NCI-H2029 treated with DMSO at 0.1 percent for 48 hours (cell line): Measurements from ENCODE around the gene ZNF667.

Experiments used
- DNase-seq: peaks from one replicate; lab custom pipeline; 2025; lab: John Stamatoyannopoulos, UW

ZNF667 gene

GRCh38 chr19:56476651-56477428 is at the start of gene ZNF667:
Gene ZNF667 (minus strand): TSS chr19:56477345. CDS start chr19:56462370, 14,975 bp downstream.
- DNase-seq, result no peak

- DNase-seq, result no peak
These were observed 48.2 kb upstream of the ZNF667 start for GRCh38 chr19:56525214-56525860.

- no peak for DNase-seq
These were observed 31.2 kb upstream of the ZNF667 start for GRCh38 chr19:56508290-56508778.

- DNase-seq, result no peak
These were observed 30.5 kb upstream of the ZNF667 start, which contains the start of gene ZNF471 for GRCh38 chr19:56507446-56508289. Gene ZNF471 (plus strand): TSS chr19:56507855. CDS start chr19:56511572, 3,717 bp downstream.

GRCh38 chr19:56504581-56504980 is 27.4 kb upstream of the ZNF667 start:
- no peak for DNase-seq

- no peak for DNase-seq
These were observed 14.3 kb upstream of the ZNF667 start for GRCh38 chr19:56491399-56491798.

GRCh38 chr19:56477429-56478338 is 539 bp upstream of the ZNF667 start:
- DNase-seq, result no peak

- no peak for DNase-seq
These were observed 1.1 kb downstream of the ZNF667 start for GRCh38 chr19:56476093-56476492.

- no peak for DNase-seq
These were observed 2.8 kb downstream of the ZNF667 start for GRCh38 chr19:56474308-56474707.

- DNase-seq, result no peak
These were observed 35.8 kb downstream of the ZNF667 start for GRCh38 chr19:56441206-56441792.

GRCh38 chr19:56423985-56424353 is 53.2 kb downstream of the ZNF667 start:
- DNase-seq, result no peak

GRCh38 chr19:56423276-56423984 is 53.7 kb downstream of the ZNF667 start:
- DNase-seq, result no peak

GRCh38 chr19:56405062-56405461 is 72.1 kb downstream of the ZNF667 start:
- no peak for DNase-seq

GRCh38 chr19:56404705-56405056 is 72.5 kb downstream of the ZNF667 start:
- DNase-seq, result no peak

- peak; percentile 79 for DNase-seq
These were observed 73.1 kb downstream of the ZNF667 start, which contains the start of gene ZNF583 for GRCh38 chr19:56403764-56404704. Gene ZNF583 (plus strand): TSS chr19:56404332. CDS start chr19:56407115, 2,783 bp downstream.

GRCh38 chr19:56403261-56403660 is 73.9 kb downstream of the ZNF667 start:
- no peak for DNase-seq

- no peak for DNase-seq
These were observed 76.7 kb downstream of the ZNF667 start for GRCh38 chr19:56400485-56400884.

- no peak for DNase-seq
These were observed 78.3 kb downstream of the ZNF667 start for GRCh38 chr19:56398809-56399208.
